Heart right ventricle (tissue), 16 donors: ENCODE data around the gene MTMR3. TPM values are rescaled to one million over a fixed set of nuclear protein-coding genes. Genes with fewer than 3 reads are reported as not detected.
"Not testable (repeated sequence)": the region's sequence is repeated elsewhere in the genome, so short reads cannot be mapped to it uniquely, and the experiment has no call there.

ENCODE experiments used
- ATAC-seq, 8 donors: fragments of 200-7000 bp; cut with Tn5 transposase; one replicate each; pipeline ENCODE4 v1.9.1; 2020; ENCODE audit warnings: mild to moderate bottlenecking in 8 of 8, moderate library complexity in 8 of 8, moderate number of reproducible peaks in 1 of 8
- DNase-seq, 2 donors: peaks; one replicate each; pipeline ENCODE4 v3.0.0-alpha.2; 2020
- H3K27ac ChIP-seq, 10 donors: fragments of 200-600 bp; sonication (generic) in 2 of 10; one replicate each; pipeline versions ENCODE4 v1.5.0 to v1.8.0; 2020 to 2022; ENCODE audit warnings: mild to moderate bottlenecking in 3 of 10
- H3K27me3 ChIP-seq, 7 donors: fragments of 200-600 bp; one replicate each; pipeline ENCODE4 v1.8.0; 2021 to 2022; ENCODE audit warnings: mild to moderate bottlenecking in 2 of 7
- H3K36me3 ChIP-seq, 9 donors: fragments of 200-600 bp; sonication (generic) in 1 of 9; one replicate each; pipeline versions ENCODE4 v1.5.0 to v1.8.0; 2020 to 2022; ENCODE audit warnings: mild to moderate bottlenecking in 2 of 9
- H3K4me1 ChIP-seq, 9 donors: fragments of 200-600 bp; sonication (generic) in 1 of 9; one replicate each; pipeline versions ENCODE4 v1.5.0 to v1.8.0; 2020 to 2022; ENCODE audit warnings: mild to moderate bottlenecking in 4 of 9
- H3K4me3 ChIP-seq, 10 donors: fragments of 200-600 bp; sonication (generic) in 2 of 10; one replicate each; pipeline versions ENCODE4 v1.5.0 to v1.8.0; 2020 to 2022; ENCODE audit warnings: mild to moderate bottlenecking in 7 of 10, moderate library complexity in 2 of 10
- H3K9me3 ChIP-seq, 11 donors: fragments of 200-600 bp in 10 of 11; sonication (generic) in 2 of 11; one replicate each; pipeline versions ENCODE4 v1.5.0 to v1.8.0; 2013 to 2022; ENCODE audit warnings: mild to moderate bottlenecking in 2 of 11, control low read depth in 1 of 11, moderate library complexity in 1 of 11
- WGBS, 2 donors: extraction: QIAGEN DNeasy Blood & Tissue Kit; methylation state at CpG; one replicate each; pipeline ENCODE4 v1.1.7; 2013; ENCODE audit warnings: inconsistent platforms in 1 of 2; 5-methylcytosine and 5-hydroxymethylcytosine counted together
- intact Hi-C, 10 donors: fragments of 100-400 bp; cut with DNase I; formaldehyde crosslinking; loops; one replicate each; pipeline versions ENCODE4 v1.11.1 to v1.14.2; 2022
- polyA plus RNA-seq, 2 donors: library from polyadenylated mRNA; stranded (reverse); fragments of 200-250 nt; gene quantifications; one replicate each; pipeline ENCODE4 v1.2.3, GENCODE V29; 2013
- total RNA-seq, 10 donors: library from RNA; stranded (reverse); fragmentation: NEBNext Ultra II Directional in 3 of 10; extraction: Animal tissue kit (Norgen Biotek cat#: 25700) in 3 of 10; gene quantifications; one replicate each; pipeline versions ENCODE4 v1.2.1 to v1.2.4, GENCODE V29; 2021 to 2023
- TF ChIP-seq, protein P1 (sequence below), 9 donors: fragments of 200-600 bp; sonication (generic) in 2 of 9; IDR thresholded peaks; one replicate each; pipeline versions ENCODE4 v1.5.0 to v1.8.0; 2021 to 2022; ENCODE audit warnings: antibody characterized with exemption in 9 of 9, mild to moderate bottlenecking in 5 of 9, moderate library complexity in 1 of 9
- donor health status: Arrhythmogenic right ventricular cardiomyopathy.
- donor health status: ischemic (EF 13 %, LVEDD 7.1; RV severe dilation, severe dysfunction).
- donor health status: healthy with polysubstance abuse.
- donor health status: DM: no; HTN: yes; CAD: no.
- donor health status: DM: no; HTN: no; CAD: no.
- donor health status: ischemic (EF 25% LVEDD 6.9; RV normal size, moderate dysfunction).
- donor health status: ischemic (EF 25% LVEDD 5.7; RV mildly dilated, moderate dysfunction).
- donor health status: healthy.
- donor health status: DM: yes; HTN: yes; CAD: no.
- donor health status: Ischemic cardiomyopathy.
- donor health status: ischemic (EF 35%, LVEDD 5.7; RV mildly dilated, moderate dysfunction).
- donor health status: nonischemic (EF 11% LVEDD 7.7; RV severe dilation, severe dysfunction).
- donor health status: DM: yes; HTN: yes; CAD: no.
- donor health status: PGD.
- donor health status: ischemic (EF 29% LVEDD 5.4; RV normal size, mild dysfunction).
- donor health status: nonischemic (EF 23%, LVEDD 6.1; RV moderate dilation, normal function).

The MTMR3 gene
- total and polyA plus RNA-seq, 12 donors: 9.8 to 42.9 (median 34.6) TPM

DNA sequence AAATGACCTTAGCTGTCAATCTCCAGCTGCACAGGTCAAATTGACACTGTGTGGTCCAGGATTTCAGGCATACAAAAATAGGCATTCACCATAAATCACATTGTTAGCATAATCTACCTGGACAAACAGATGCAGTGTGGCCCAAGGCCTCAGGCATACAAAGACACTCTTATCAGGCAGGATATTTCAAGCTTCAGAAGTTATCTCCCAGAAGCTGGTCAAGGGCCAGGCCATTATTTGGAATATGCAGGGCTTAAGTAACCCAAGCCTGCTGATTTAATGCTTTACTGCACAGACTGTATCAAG is 171.7 kb downstream of the MTMR3 start:
- intact Hi-C loops: no loop called here
- DNase-seq: no peak
- no peaks in the 10 kb centered on the region for H3K27me3 ChIP-seq
- TF ChIP-seq, protein P1, sequence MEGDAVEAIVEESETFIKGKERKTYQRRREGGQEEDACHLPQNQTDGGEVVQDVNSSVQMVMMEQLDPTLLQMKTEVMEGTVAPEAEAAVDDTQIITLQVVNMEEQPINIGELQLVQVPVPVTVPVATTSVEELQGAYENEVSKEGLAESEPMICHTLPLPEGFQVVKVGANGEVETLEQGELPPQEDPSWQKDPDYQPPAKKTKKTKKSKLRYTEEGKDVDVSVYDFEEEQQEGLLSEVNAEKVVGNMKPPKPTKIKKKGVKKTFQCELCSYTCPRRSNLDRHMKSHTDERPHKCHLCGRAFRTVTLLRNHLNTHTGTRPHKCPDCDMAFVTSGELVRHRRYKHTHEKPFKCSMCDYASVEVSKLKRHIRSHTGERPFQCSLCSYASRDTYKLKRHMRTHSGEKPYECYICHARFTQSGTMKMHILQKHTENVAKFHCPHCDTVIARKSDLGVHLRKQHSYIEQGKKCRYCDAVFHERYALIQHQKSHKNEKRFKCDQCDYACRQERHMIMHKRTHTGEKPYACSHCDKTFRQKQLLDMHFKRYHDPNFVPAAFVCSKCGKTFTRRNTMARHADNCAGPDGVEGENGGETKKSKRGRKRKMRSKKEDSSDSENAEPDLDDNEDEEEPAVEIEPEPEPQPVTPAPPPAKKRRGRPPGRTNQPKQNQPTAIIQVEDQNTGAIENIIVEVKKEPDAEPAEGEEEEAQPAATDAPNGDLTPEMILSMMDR (IDR thresholded peaks at IDR 0.05): no peak
- H3K36me3 ChIP-seq: no peaks in the 10 kb centered on the region
- H3K4me3 ChIP-seq: no peak overlapping the region
- H3K27ac ChIP-seq: peak overlapping the region in 1 of 10 donors; percentile 22
- peaks cover 0 to 12% (median 6%) of the 10 kb centered on the region in 9 donors for H3K4me1 ChIP-seq
- ATAC-seq: peak in 1 of 8 donors; percentile 34
- peaks cover 0 to 19% (median 0%) of the 10 kb centered on the region in 11 donors for H3K9me3 ChIP-seq

DNA sequence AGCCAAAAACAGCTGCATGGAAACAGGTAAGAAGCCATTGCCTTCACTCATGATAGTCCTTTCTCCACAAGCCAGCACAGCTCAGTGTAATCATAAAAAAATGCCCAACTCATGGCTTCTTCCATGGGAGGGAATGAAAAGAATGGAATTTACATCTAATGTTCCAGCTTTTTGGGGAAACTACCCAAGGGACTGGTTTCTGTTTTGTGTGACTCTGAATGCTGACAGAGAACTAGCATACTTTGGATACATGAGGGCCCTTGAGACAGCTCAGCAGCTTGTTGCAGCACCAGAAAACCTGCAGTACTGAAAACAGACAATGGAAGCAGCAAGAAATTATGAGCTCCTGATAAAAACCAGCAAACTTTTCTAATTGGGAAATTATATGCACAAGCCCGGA is 173.0 kb downstream of the MTMR3 start:
- TF ChIP-seq, protein P1 (IDR thresholded peaks at IDR 0.05): no peak
- no peak overlapping the region for H3K27ac ChIP-seq
- H3K36me3 ChIP-seq: no peaks in the 10 kb centered on the region
- peaks cover 0 to 19% (median 0%) of the 10 kb centered on the region in 11 donors for H3K9me3 ChIP-seq
- no peak for DNase-seq
- peaks cover 0 to 12% (median 6%) of the 10 kb centered on the region in 9 donors for H3K4me1 ChIP-seq
- intact Hi-C loops: no loop called here
- no peak overlapping the region for H3K4me3 ChIP-seq
- no peaks in the 10 kb centered on the region for H3K27me3 ChIP-seq
- 66 to 69% methylated on average over 1 of the region's 1 CpG for WGBS, 2 donors
- ATAC-seq: peak in 1 of 8 donors; percentile 16

DNA sequence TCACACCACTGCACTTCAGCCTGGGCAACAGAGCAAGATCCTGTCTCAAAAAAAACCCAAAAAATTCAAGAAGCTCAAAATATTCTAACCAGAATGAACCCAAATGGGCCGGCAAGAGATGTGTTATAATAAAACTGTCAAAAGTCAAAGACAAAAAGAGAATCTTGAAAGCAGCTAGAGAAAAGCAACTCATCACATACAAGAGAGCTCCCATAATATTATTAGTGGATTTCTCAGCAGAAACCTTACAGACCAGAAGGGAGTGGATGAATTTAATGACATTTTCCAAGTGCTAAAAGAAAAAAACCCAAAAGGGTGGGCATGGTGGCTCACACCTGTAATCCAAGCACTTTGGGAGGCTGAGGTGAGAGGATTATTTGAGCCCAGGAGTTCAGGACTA is 174.4 kb downstream of the MTMR3 start:
- peaks cover 0 to 12% (median 6%) of the 10 kb centered on the region in 9 donors for H3K4me1 ChIP-seq
- TF ChIP-seq, protein P1 (IDR thresholded peaks at IDR 0.05): no peak
- H3K36me3 ChIP-seq: no peaks in the 10 kb centered on the region
- DNase-seq (no peak), ATAC-seq (no peak)
- peaks cover 0 to 19% (median 0%) of the 10 kb centered on the region in 11 donors for H3K9me3 ChIP-seq
- intact Hi-C loops: no loop called here
- no peak overlapping the region for H3K4me3 ChIP-seq
- 94 to 95% methylated on average over 1 of the region's 1 CpG for WGBS, 2 donors
- H3K27ac ChIP-seq: no peak overlapping the region
- no peaks in the 10 kb centered on the region for H3K27me3 ChIP-seq

DNA sequence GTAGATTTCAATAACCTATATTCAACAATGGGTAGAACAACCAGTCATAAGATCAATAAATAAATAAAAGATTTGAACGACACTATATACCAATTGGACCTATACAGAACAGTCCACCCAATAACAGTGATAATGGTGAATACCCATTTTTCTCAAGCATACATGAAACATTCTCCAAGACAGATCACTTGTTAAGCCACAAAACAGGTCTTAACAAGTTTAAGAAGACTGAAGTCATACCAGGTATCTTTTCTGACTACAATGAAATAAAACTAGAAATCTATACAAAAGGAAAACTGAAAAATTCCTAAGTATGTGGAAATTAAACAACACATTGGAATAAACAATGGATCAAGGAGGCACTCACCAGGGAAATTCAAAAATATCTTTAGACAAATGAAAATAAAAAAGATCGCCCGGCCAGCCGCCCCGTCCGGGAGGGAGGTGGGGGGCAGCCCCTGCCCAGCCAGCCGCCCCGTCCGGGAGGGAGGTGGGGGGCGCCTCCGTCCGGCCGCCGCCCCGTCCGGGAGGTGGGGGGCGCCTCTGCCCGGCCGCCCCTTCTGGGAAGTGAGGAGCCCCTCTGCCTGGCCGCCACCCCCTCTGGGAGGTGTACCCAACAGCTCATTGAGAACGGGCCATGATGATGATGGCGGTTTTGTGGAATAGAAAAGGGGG is 176.5 kb downstream of the MTMR3 start:
- DNase-seq, intact Hi-C loops, H3K27me3 ChIP-seq, H3K4me3 ChIP-seq, H3K4me1 ChIP-seq, H3K36me3 ChIP-seq, H3K27ac ChIP-seq, ATAC-seq: not testable (repeated sequence)
- peaks cover 0 to 37% (median 12%) of the 10 kb centered on the region in 11 donors for H3K9me3 ChIP-seq
- 91 to 93% methylated on average over 20 of the region's 22 CpGs for WGBS, 2 donors

DNA sequence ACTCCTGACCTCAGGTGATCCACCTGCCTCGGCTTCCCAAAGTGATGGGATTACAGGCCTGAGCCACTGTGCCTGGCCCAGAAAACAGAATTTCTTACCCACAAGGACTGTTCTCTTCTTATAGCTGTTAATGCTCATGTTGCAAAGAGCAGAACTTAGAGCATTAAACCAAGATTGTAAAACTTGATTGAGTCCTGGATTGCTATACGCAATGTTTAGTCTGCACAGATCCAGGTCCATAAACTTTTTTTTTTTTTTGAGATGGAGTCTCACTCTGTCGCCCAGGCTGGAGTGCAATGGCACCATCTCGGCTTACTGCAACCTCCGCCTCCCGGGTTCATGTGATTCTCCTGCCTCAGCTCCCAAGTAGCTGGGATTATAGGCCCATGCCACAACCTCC is 178.1 kb downstream of the MTMR3 start:
- ATAC-seq, DNase-seq, H3K4me1 ChIP-seq, H3K27me3 ChIP-seq, intact Hi-C loops, H3K36me3 ChIP-seq, H3K4me3 ChIP-seq, H3K27ac ChIP-seq: not testable (repeated sequence)
- H3K9me3 ChIP-seq: peaks cover 0 to 49% (median 20%) of the 10 kb centered on the region in 11 donors
- 95 to 97% methylated on average over 6 of the region's 6 CpGs for WGBS, 2 donors
